ENCODE data around the gene IL26.
A peak's percentile ranks its signal among the peaks of the same experiment; 100 is the strongest.
"Not testable (repeated sequence)": the region's sequence is repeated elsewhere in the genome, so short reads cannot be mapped to it uniquely, and the experiment has no call there.

The IL26 gene

DNA sequence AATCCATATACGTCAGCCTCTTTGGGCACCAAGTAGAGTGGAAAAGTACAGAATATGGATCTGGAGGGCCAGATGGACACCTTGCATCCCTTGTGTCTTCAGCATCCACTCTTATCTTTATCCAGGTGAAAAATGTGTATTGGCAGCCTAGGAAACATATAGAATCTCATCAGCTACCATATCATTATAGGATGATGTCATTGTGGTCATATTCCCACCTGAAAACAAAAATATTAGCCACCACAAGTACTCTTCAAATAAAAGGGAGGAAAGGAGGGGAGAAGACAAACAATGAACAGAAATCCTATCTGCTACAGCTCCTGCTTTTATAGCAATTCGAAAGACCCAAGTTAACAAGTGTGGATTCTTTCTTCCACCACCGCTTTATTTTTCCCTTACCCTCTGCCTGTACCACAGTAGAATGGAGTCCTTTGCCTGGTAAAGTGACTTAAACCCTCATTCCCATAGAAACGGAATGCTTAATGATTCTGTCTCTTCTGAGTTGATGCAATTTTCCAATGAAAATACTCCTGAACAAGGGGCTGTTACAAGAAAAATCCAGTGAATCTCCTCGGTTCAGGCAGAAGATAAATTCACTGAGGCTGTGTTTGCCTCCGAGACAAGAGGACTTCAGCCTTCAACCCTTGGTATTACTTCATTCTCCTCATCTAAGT, 13.8 kb upstream of the IL26 start:
- no peak for FAIRE-seq

DNA sequence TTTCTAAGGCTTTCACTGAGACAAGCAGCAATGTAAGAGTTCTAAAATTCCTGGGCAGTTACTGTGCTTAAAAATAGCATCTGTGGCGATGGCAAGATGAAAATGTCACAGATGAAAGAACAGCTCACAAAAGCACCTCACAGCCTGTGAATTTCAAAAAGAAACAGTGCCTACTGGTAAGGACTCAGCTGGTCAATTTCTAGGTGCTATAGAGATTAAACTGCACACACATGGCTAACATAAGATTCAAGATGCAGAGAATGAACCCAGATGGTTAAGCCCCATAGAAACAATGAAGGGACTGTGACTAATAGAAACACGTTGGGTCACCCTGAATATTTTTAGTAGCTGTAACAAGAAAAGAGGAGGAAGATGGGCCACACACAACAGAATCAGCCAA, 12.0 kb upstream of the IL26 start:
- FAIRE-seq: no peak

DNA sequence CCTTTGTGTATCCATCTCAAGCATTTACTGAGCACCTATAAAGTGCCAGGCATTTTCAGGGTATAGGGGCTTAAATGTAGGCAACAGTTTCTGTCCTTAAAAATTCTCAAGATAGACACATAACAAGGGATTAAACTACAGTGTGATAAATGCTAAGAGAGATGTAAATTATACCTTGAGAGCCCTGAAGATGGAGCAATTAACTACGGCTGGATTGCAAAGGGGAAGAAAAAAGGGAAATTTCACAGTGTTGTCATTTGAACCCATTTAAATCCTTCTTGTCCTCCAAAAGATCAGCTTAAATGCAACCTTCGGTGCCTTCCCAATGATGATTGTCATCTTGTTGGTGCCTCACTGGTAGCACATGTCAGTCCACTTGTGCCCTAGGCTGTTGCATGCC, 11.5 kb upstream of the IL26 start:
- no peak for FAIRE-seq

DNA sequence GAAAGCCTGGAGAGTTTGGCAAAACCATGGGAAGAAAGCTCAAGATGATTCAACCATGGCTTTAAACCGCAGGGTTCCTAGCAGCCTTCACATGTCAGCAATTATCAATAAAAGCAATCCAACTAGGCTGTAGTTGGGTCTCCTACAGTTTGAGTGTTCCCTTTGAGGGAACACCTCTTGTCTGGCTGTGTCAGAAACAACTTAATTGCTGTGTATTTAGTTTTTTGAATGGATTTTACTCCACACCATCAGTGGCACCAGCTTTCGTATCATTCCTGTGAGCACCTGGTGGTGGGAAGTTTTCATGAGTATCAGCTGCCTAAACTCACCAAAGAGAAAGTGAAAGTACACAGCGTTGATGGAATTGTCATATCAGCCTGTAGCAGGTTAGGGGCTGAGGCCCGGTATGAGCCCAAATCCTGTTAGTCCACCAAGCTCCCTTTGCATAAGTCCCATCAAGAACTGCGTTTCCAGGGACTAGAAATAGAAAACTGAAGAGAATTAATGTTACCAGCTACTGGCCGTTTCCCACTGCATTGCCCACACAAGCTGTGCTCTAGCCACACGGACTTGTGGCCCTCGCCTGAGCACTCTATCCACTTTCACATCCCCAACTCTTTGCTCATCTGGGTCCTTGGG, 10.9 kb upstream of the IL26 start:
- FAIRE-seq: no peak

DNA sequence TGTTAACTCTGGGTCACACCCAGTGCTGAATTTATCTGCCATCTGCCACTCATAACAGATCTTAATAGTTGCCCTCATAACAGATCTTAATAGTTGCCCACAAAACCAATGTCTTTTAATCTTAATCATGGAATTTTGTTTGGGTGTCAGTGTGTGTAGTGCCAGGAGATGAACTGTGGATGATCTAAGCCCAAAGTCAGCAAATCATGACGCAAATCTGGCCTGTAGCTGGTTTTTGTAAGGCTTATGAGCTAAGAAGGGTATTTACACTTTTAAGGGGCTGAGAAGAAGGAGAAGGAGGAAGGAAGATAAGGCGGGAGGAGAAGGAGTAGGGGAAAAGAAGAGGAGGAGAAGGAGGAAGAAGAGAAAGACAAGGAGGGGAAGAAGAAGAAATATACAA, 10.0 kb upstream of the IL26 start:
- FAIRE-seq: no peak

DNA sequence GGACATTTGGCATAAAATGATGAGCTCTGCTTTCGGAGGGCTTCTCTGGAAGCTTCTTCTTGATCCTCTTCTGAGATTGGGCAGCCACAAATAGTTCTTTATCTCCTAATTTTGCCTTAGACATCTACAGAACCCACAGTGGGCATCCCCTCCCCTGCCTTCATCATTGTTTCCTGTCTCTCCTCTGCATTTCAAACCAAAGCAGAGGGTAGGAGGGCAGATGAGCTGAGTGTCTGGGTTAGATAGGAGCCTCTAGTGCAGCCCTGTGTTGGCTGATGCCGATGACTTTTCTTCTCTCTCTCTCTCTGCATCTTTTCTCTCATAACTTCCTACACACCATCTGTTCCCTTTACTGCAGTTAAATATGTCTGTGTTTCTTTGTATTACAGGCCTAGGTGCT, 8.5 kb upstream of the IL26 start:
- FAIRE-seq: no peak

DNA sequence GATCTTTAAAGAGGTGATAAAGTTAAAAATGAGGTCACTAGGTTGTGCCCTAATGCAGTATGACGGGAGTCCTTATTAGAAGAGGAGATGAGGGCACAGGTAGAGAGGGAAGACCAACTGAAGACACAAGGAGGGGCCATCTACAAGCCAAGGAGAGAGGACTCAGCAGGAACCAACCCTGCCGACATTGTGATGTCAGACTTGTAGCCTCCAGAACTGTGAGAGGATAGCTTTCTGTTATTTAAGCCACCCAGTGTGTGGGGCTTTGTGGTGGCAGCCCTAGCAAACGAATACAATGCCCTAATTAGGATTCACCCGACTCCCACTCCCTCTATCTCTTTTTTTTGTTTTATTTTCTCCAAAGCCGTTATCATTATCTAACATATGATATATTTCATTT, 7.9 kb upstream of the IL26 start:
- no peak for FAIRE-seq

DNA sequence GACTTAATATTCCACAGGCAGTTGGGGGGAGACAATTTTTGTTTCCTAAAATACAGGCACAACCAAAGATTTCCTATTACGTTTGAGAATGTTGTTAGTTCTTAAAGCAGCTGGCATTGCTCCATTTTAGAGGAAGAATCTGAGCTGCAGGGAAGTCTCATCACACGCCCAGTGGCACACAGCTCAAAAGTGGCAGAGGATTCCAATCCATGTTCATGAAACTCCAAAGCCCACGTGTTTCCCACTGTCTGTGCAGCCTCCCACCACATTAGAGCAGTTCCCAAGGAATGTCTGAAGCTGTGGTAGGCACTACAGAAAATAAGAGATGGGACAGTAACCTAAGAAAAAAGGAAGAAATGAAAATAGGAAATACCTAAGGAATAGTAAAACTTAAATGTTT, 6.1 kb upstream of the IL26 start:
- no peak for FAIRE-seq

DNA sequence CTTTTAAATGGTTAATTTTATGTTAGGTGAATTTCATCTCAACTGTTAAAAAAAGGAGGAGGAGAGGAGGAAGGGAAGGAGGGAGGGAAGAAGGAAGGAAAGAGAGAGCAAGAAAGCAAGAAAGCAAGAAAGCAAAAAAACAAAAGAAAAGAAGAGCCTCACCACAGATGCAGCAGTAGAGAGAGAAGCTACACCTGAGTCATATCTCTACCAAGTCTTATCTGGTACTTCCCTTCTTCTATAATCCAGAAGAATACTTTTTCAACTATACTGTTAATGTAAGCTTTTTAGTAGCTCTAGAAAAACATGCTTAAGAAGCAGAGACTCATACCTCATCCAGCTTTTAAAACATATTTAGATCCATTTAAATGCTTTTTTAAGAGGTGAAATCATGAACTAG, 5.6 kb upstream of the IL26 start:
- FAIRE-seq: no peak

DNA sequence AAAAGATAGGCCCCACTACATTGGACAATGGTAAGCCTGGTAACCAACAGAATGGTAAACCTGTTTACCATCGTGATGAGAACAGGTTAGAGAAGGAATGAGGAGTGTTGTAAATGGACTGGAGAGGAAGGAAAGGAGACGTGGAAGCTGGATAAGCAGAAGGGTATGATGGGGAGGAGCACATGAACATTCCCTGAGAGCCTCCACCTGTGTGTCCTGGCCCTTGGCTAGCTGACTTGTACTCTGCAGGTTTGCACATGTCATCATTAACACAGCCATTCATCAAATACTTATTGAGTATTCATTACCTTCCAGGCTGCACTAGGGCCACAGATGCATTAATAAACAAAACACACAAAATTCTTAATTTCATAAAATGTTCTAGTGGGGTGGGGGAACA, 4.3 kb upstream of the IL26 start:
- no peak for FAIRE-seq

DNA sequence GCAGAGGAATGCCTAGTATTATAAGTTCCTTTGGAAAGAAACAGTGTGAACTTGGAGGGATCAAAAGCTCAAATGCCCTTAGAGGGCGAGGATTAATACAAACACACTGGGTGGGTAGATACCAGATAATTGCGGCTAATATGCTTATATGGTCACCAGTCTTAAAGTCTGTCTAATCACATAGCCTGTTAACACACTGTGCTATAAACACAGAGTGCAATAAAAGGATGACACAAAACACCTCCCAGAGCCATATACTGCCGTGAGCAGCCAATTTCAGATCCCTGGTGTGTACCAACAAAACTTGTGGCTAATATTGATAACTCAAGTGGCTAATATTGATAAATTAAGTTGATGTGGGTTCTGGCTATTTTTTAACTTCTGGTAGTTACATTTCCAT, 1.7 kb upstream of the IL26 start:
- FAIRE-seq: no peak

DNA sequence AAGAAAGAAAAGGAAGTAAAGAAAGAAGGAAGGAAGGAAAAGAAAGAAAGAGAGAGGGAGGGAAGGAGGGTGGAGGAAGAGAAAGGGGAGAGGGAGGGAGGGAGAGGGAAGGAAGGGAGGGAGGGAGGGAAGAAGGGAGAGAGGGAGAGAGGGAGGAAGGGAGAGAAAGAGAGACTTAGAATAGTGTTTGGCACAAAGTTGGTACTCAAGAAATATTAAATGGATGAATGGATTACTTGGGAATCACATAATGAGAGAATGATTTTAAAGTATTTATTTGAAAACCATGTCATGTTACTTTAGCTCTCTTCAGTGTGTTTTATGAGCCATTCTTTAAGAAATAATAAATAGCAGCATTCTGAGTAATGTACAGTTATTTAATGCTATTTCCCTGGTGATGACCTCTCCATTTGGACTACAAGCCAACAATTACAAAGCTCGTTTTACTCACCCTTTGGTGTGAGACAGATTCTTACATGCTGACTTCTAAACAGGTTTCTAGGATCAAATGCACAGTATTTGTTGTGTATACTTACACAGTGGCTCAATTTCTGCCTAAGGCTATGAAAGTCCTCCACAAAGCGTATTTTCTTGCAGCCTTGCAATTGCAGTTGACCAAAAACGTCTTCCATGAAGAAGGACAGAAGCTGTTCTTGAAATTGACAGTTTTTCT, 861 bp downstream of the IL26 start:
- no peak for FAIRE-seq

DNA sequence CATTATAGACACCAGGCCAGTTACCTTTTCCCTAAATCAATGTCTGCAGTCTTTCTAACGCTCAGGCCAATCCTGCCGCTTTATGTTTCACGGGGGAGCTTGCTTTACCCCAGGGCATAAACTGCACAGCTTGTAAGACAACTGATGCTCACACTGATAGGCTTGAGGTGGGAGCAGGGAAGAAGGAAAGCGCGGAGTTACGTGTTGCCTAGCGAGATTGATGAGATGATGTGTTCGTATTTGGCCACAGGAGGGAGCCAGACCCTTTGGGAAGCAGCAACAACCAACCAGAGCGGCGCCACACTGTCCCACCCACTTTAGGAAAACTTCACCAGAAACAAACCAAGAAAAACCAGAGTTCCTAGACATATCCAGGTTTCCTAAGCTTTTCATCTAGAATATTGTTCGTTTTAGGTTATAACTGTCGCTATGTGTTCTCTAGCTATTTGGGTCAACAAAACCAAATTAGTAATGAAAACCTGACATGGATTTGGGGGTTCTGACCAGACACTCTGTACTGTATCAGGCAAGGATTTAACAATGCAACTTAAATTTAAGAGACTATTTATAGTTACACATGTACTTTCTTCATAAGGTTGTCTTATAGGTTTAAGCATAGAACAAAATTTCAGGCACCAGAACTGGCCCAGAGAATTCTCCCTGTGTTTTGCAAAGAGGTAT, 2.4 kb downstream of the IL26 start:
- FAIRE-seq: peak; percentile 87

DNA sequence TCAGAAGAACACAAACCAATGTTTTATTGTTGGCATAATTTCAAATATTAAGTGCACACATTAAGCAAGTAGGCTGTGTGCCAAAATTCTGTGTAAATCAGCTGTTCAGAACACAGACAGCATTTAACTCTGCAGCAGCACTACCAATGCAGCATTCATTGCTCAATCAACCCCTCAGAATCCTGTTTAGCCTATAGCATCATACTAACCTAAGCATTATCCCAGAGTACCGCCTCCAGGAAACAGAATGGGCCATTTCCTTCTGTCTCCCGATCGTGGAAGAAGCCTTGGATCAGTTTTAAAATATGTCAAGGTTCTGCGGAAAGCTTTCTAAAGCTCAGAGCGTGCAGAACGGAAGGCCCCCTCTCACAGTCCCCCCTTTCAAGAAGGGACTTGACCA, 3.3 kb downstream of the IL26 start:
- FAIRE-seq: no peak

DNA sequence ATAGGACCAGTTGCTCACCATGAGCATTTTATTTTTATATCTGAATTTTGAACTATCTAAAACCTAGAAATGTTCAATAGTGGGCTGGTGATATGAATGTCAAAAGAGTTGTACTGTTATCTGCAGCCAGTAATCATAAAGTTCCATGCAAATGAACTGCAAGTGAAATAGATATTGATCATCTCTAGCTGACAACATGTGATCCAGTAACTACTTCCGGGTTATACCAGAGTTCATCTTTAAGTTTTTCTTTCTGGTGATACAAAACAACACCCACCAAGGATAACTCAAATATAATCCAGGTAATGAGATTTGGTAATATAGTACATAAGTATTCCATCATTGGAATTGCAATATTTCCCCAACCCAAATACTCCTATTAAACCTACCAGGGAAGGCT, 4.1 kb downstream of the IL26 start:
- FAIRE-seq: no peak

DNA sequence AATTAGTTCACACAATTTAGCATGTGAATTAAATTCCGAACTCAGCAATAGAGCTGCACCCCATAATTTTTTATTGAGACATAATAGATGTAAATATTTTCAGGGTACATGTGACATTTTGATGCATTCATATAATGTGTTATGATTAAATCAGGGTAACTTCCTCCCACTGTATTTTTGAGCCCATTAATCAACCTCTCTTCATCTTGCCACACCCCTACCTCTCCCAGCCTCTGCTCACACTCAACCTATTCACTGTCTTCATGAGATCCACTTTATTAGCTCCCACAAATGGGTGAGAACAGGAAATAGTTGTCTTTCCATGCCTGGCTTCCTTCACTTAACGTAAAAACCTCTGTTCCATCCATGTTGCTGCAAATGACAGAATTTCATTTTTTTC, 14.7 kb downstream of the IL26 start:
- no peak for FAIRE-seq

DNA sequence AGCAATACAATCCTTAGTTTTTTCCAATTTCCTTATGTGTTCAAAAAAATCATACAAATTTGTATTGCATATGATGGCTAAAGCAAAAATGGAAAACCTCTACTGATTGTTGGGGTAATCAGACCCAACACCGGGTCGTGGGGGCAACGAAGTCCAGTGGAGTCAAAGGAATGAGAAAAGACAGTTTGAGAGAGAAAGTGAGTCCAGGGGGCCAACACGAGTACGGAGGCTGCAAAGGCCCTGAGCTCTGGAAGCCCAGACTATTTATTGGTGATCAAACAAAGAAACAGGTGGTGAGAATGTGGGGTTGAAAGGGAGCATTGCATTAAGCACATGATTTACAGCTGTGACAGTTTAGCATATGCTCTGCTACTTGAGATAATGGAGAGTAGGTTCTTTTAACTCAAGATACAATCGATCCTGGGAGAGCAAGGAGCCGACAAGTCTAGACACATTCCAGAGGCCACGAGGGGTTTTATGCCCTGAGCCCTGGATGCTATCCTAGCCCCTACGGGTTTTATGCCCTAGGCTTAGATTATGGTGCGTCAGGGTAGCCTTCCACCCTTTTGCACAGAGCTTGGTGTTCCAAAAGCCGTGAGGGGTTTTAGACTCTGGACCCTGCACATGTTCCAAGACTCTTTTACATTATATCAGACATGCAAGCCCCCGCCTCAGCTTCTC, 16.4 kb downstream of the IL26 start:
- FAIRE-seq: not testable (repeated sequence)

DNA sequence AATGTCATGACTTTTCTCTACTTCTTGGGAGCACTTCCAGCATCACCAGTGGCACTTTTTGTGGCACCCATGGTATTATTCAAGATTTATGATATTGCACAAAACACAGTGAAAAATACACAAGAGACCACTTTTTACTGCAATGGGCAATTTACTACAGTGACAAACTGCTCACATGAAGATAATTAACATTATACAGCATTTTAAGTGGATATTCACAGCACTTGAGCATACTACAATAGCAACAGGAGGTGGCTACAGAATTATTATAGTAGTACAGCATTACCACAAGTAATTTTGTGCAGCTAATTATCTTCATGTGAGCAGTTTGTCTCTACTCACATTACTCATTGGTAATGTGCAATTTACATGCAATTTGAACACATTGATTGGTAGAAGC, 18.3 kb downstream of the IL26 start:
- no peak for FAIRE-seq

DNA sequence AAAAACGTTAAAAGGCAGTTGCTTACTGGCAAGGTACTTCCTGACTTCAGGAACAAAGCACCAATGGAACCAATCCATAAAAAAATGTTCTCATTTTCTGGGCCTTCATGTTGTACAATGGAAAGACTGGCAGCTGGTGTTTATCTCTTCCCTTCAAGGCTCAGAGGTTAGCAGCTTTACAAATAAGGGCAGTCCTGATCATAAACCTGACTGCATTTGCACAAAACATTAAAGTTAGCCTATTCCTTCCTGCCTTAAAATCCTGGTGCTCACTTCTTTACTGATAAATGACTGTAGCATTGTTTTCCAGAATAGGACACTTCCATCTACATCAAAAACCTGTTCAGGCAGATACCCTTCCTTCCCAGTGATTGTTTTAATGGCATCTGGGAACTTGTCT, 19.2 kb downstream of the IL26 start:
- no peak for FAIRE-seq

DNA sequence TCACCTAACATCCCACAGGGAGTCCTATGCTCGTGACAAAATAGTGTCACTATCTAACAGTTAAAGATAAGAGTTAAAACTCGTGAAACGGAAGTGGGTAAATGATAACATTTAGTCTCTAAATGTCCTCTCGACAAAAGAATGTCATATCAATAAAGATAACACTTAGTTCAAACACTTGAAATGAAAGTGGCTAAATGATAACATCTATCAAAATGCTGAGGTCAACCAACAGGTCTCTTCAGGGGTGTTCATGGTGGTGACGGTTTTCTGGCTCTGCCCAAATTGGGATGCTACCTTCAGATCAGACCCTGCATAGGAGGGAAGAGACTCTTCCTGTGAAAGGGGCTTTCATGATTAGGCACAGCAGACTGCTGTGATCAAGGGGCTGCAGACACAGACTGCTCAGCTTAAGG, 22.1 kb downstream of the IL26 start:
- FAIRE-seq: no peak

DNA sequence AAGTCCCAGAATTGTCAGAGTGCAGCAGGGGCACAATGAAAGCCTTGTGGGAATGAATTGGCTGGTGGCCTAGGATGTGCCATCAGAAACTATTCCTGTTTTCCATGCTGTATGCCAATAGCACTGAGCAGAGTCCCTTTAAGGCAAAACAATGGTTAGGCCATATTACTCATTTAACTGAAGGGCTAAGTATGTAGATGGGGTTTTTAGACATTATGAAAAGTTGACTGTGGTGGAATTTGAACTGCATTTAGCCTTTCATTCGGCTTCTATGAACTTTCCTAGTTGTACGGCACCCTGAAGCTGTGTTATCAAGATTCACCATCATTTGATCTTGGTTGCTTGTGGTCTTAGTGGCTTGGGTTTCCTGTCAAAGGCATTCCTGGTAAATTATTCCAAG, 24.8 kb downstream of the IL26 start:
- FAIRE-seq: no peak

DNA sequence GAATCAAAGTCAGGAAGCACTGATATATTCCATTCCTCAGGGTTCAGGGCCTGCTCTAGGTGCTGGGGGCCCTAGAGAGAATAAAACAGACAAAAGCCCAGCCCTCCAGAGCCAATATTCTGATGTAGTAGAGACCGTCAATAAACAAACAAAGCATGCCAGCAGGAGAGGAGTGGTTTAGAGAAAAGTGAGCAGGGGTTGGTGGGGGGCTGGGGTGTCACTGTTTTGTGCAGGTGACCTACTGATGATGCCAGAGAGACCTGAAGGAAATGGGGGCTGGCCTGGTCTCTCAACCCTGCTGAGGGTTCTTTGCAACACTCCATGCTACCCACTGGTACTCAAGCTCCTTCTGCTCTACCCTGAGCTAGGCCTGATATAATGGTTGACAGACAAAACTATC, 26.5 kb downstream of the IL26 start:
- no peak for FAIRE-seq

DNA sequence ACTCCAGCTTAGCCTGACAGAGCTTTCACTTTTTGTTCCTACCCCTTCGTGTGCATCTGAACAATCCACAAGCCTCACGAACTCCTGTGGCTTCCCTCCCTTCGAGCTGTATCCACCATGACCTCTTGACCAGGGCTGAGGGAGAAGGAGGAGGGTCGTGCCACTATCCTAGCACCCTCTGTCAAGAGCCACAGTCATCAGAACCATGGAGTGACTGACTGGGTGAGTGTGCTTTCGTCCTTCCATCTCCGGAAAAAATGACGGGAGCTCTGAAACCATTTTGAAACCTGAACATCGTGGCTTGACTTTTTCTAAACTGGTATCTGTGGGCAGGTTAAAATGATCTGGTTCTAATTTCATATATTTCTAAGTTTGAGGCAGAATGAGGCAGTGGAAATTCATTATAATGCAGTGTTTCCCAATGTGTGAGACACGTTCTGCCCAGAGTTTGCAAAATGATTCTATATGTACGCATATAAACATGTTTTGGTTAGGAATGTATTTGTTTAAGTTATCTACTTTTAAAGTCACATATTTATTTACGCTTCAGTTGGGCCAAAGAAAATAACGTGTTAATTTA, 27.0 kb downstream of the IL26 start:
- no peak for FAIRE-seq

Measured in G401.6 (cell line).